LoVo (cell line): ENCODE results near the gene MMP23B.
A peak's percentile ranks its signal among the peaks of the same experiment; 100 is the strongest.
"Not testable (repeated sequence)": the region's sequence is repeated elsewhere in the genome, so short reads cannot be mapped to it uniquely, and the experiment has no call there.

ENCODE experiments used
- DNase-seq: peaks from one replicate; pipeline ENCODE4 v3.0.0-alpha.2; 2016; ENCODE audit warnings: low spot score

The MMP23B gene

DNA sequence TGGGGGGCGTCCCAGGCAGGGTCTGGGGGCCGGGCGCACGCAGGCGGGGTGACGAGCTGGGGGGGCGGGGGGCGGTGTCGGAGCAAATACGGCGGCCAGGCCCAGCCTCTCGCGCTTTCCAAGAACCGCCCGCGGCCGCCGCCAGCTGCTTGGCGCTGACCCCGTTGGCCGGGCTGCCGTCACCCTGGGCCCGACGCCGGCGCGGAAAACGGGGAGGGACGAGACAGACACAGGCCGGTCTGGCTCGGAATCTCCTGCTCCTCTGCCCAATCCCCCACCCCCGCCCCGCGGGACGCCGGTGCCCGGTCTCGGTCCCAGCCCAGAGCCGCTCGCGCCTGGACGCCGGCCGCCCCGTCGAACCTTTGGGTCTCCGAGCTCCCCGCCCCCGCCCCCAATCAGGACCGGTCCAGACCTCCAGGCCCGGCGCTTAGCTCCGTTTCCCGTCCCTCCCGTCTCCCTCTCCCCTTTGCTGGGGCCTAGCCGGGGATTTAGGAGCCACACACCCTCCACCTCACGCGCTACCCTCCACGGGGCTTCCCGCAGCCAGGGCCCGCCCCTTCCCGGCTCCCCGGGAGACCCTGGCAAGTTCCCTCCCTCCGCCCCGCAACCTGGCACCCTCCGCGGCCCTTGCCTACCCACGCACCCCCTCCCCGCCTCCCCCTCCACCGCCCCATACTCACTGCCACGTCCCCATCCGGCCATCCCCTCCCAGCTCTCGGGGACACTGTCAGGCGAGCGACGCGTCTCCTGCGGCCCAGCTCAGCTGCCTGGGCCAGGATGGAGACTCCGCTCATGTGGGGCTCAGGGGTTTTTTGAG lies 800 bp upstream of the MMP23B start:
- no peak for DNase-seq

GRCh38 chr1:1633409-1633808 lies 1.4 kb downstream of the MMP23B start:
- DNase-seq: not testable (repeated sequence)

- not testable (repeated sequence) for DNase-seq
These were observed 2.6 kb downstream of the MMP23B start for GRCh38 chr1:1634613-1635012.

DNA sequence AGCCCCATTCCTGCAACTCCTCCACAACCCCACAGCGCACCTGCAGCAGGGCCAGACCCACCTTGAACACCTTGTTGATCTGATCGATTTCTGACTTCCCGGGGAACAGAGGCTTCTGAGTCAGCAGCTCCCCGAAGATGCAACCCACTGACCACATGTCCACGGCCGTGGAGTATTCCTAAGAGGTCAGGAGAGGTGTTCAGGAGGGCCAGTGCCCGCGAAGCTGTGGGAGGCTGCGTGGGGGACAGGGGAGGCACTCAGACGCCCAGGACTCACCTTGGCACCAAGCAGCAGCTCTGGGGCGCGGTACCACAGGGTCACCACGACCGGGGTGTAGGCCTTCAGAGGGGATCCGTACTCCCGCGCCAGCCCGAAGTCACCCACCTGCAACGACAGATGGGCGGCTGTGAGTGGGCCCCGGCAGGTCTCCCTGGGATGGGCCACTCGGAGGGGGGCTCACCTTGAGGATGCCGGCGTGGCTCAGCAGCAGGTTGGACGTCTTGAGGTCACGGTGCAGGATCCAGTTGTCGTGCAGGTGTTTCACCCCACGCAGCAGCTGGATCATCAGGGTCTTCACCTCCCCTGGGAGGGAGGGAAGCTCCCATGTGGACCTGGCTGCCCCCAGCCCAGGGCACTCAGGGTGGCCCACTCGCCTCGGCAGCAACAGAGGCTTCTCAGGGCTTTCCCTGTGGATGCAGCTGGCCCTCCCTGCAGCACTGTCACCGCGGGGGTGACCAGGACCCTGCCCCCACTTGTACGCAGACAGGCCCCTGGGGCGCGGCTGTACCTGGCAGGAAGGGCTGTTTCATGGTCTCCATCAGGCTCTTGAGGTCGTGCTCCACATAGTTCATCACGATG lies 4.9 kb downstream of the MMP23B start:
- not testable (repeated sequence) for DNase-seq

- not testable (repeated sequence) for DNase-seq
These were observed 5.5 kb downstream of the MMP23B start for GRCh38 chr1:1637479-1637875.

DNA sequence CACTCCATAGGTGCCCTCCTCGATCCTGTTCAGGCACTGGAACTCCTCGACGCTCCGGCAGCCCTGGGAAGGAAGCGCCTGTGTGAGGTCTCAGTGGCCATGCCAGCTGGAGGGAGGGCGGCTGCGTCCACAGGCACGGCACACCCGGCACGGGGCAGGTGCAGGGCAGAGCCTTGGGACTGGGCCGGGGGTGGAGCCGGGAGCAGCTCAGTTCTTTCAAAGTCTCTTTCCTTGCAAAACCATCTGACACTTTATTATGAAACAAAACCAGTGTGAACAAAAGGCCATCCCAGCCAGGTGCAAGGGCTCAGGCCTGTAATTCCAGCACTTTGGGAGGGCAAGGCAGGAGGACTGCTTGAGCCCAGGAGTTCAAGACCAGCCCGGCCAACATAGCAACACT lies 6.6 kb downstream of the MMP23B start:
- DNase-seq: not testable (repeated sequence)

DNA sequence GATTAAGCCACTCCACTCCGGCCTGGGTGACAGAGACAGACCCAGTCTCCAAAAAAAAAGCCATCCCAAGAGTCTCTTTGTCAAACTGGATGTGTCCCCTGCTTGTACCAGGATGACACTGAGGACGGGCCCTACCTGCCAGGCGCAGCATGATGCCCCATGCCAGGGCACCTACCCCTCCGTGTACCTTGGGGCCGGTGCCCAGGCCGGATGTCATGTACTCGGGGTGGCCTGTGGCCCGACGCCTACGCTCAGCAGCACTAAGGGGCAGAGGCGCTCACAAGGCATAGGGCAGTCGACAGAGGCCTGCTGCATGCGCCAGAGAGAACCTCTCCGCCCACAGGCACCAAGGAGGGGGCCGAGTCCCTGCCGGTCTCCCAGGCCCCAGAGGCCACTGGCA lies 7.4 kb downstream of the MMP23B start:
- not testable (repeated sequence) for DNase-seq

- DNase-seq: not testable (repeated sequence)
These were observed 8.1 kb downstream of the MMP23B start for GRCh38 chr1:1640081-1640480.

GRCh38 chr1:1640711-1641461 lies 8.9 kb downstream of the MMP23B start:
- not testable (repeated sequence) for DNase-seq

DNA sequence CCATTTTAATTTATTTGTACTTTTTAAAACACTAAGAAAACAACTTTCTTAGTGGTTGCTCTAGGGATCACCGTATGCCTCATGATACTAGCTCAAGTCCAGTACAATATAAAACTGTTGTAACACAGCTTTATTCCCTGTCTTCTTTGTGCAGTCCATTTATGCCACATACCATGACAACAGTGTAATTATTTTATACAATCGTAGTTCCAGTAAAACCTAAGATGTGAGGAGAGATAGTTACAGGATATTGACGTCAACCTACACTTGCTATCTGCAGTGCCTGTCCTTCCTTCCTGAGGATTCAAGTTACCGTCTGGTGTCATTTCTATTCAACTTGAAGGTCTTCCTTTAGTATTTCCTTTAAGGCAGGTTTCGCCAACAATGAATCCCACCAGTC lies 14.4 kb downstream of the MMP23B start:
- not testable (repeated sequence) for DNase-seq

GRCh38 chr1:1647567-1648241 lies 15.7 kb downstream of the MMP23B start:
- DNase-seq: not testable (repeated sequence)

GRCh38 chr1:1648265-1648664 lies 16.3 kb downstream of the MMP23B start:
- DNase-seq: not testable (repeated sequence)

DNA sequence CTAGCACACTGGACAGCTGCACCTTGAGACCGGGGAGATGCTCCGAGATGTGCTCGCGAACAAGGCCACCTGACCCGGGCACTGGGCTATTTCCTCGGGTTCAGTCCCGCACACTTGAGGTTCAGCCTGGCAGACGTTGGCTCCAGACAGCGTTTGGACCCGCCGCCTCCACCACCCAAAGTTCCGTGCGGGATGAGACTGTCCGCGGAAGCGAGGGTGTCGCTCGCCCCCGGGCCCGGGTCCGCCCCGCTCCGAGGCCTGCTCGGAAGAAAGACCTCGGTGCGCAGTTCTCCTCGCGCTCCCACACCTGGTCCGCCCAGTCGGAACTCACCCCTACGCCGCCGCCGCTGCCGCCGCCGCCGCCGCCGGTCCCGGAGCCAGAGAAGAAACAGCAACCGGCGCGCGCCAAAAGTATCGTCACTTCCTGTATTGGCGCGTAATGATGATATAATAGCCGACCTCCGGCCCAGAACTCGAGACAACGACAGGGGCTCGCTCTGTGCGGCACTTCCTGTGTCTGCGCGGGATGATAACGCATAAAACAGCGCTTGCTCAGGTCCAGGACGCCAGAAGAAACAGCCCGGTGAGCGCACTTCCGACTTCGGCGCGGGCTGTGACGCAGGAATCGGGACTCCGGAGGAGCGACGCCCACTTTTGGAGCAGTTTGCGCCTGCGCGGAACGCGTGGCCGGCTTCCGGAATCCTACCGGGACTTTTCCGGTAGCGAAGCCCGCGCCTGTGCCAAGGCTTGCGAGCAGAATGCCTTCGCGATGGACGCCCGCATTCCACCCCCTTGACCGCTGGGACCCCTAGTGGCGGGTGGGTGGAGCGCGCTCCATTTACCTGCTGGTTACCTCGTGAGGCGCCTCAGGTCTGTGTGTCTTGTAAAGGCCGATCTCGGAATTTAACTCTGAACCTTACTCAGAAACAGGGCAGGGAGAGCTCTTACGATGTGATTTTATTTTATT lies 26.9 kb downstream of the MMP23B start, which contains the start of gene CDK11B:
TSS of gene CDK11B (minus strand) at position 422 of the 967 bp plus-strand sequence. CDS start 1,519 bp downstream, outside the sequence.
- DNase-seq: peak; percentile 90

- DNase-seq: not testable (repeated sequence)
These were observed 30.4 kb downstream of the MMP23B start for GRCh38 chr1:1662392-1662791.

DNA sequence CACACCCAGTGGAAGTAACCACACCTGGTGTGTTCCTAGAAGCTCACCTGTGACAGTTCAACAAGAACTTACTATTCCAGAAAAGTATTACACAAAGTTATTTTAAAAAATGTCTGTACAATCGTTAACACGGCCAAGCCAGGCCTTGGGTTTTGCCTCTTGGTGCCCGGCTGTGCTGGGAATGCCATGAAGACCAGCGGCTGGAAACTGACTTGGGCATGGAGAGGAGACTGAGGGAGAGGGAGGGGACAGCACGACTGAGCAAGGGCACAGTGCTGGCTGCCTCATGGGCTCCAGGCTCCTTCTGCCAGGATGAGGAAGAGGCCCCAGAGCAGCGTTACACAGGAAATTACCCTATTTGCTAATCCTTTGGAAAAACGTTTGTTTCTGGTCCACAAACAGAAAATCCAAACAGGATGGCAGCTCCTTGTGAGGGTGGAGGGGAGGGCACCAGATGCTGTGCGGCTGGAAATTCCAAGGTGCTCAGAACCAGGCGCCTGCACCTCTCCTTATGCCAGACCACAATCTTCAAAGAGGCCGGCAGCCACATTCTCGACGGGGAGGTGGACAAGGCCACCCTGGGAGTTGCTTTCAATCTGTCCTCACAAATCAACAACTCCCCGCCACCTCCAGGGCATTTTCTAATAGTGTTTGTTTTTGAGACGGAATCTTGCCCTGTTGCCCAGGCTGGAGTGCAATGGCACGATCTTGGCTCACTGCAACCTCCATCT lies 31.0 kb downstream of the MMP23B start:
- not testable (repeated sequence) for DNase-seq

GRCh38 chr1:1664318-1664717 lies 32.3 kb downstream of the MMP23B start:
- not testable (repeated sequence) for DNase-seq

DNA sequence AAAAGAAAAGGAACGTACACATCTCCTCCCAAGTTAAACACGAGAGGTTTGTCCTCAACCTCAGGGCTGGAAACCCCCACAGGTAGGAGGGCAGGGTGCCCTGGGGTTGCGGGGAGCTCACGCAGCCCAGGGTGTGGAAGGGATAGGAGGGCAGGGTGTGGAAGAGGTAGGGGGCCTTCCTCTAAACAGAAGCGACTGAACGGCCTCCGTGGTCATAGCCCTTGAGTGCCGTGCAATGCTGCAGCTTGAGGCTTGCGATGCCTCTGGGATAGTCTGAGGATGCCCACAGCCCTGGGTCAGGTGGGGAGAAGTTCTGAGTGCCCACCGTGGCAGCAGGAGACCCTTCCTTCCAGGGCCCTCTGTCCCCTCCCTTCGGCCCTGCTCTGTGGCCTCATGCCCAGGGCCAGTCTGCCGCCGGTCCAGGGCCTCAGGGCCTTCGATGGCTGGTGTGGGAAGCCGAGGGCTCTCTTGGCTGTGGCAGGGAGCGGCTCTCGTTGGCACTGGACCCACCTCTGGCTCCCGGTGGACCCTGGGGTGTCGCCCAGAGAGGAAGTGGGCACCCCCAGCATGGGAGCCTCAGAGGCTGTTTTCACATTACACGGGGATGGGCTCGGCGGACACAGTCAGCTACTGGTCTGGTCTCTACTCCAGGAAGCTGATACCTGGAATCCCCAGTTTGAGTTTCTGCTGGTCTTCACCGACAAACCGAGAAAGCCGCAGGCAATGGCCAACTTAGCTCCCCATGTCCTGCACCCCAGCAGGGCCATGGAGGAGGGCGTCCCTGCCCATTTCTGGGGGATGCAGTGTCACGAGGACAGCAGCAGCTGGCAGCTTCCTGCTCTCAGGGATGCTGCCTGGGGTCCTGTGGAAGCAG lies 33.2 kb downstream of the MMP23B start:
- no peak for DNase-seq

DNA sequence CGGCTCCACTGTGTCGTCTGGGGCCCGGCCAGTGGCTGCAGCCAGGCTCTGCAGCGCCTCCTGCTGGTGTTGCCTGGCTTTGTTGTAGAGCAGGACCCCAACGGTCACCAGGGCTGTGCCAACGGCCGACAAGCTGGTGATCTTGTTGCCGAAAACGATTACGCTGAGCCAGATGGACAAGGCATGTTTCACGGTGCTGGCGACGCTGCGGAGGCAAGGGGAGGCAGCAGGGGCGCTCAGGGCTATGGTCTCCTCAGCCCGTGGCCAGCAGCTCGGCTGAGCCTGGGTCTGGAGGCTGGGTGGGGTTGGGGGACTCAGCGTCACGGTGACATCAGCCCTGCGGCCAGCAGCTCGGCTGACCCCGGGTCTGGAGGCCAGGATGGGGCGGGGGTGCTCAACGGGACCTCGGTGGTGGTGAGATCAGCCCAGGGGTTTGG lies 33.9 kb downstream of the MMP23B start:
- DNase-seq: no peak
